ENCODE measurements around the gene LGALS3BP. TPM values are rescaled to one million over a fixed set of nuclear protein-coding genes. Genes with fewer than 3 reads are reported as not detected.

The LGALS3BP gene
- total and polyA plus RNA-seq, 2 of the 13 experiments (the other 11 are each of a cell fraction or from before 2014, with no cell fraction given), result 137 to 332 TPM

GRCh38 chr17:78947235-78948149 is 32.2 kb downstream of the LGALS3BP start (continued):
- TF ChIP-seq HNF4G (IDR thresholded peaks at IDR 0.05; ENCODE audit: borderline replicate concordance, low read depth, low read length) (no peak), HNF4G (CRISPR knock-in tag; IDR thresholded peaks at IDR 0.05; ENCODE audit: borderline replicate concordance, low read depth) (no peak), ZNF713 (CRISPR knock-in tag; IDR thresholded peaks at IDR 0.05) (no peak), ONECUT2 (CRISPR knock-in tag; IDR thresholded peaks at IDR 0.05) (no peak), HNRNPLL (IDR thresholded peaks at IDR 0.05; ENCODE audit: low read depth, low read length, poor library complexity, severe bottlenecking) (no peak), ADNP (CRISPR knock-in tag; IDR thresholded peaks at IDR 0.05) (no peak), ZNF12 (CRISPR knock-in tag; IDR thresholded peaks at IDR 0.05) (0 out of 2 replicates have a peak, but pooled peaks have one; percentile 9), ARID2 (CRISPR knock-in tag; IDR thresholded peaks at IDR 0.05; ENCODE audit: borderline replicate concordance) (no peak), TEAD2 (CRISPR knock-in tag; IDR thresholded peaks at IDR 0.05) (no peak), ESRRA (CRISPR knock-in tag; IDR thresholded peaks at IDR 0.05; ENCODE audit: low read depth) (no peak), ZNF30 (CRISPR knock-in tag; IDR thresholded peaks at IDR 0.05) (no peak), RNF2 (conservative IDR thresholded peaks at IDR 0.05; ENCODE audit: low read depth) (no peak), PRDM4 (CRISPR knock-in tag; IDR thresholded peaks at IDR 0.05; ENCODE audit: borderline replicate concordance) (no peak), PITX1 (CRISPR knock-in tag; IDR thresholded peaks at IDR 0.05) (no peak), ZNF709 (CRISPR knock-in tag; IDR thresholded peaks at IDR 0.05) (no peak), ZNF773 (CRISPR knock-in tag; IDR thresholded peaks at IDR 0.05; ENCODE audit: borderline replicate concordance) (no peak), RXRB (CRISPR knock-in tag; IDR thresholded peaks at IDR 0.05; ENCODE audit: borderline replicate concordance) (peak; percentile 84), RBM22 (optimal IDR thresholded peaks at IDR 0.05; ENCODE audit: low read length) (no peak), SATB2 (CRISPR knock-in tag; IDR thresholded peaks at IDR 0.05) (no peak), ZNF644 (CRISPR knock-in tag; IDR thresholded peaks at IDR 0.05; ENCODE audit: low read depth) (no peak)
- TF ChIP-seq, protein P1, sequence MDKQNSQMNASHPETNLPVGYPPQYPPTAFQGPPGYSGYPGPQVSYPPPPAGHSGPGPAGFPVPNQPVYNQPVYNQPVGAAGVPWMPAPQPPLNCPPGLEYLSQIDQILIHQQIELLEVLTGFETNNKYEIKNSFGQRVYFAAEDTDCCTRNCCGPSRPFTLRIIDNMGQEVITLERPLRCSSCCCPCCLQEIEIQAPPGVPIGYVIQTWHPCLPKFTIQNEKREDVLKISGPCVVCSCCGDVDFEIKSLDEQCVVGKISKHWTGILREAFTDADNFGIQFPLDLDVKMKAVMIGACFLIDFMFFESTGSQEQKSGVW (CRISPR knock-in tag; IDR thresholded peaks at IDR 0.05; ENCODE audit: borderline replicate concordance), result no peak
- TF ChIP-seq, protein P2, sequence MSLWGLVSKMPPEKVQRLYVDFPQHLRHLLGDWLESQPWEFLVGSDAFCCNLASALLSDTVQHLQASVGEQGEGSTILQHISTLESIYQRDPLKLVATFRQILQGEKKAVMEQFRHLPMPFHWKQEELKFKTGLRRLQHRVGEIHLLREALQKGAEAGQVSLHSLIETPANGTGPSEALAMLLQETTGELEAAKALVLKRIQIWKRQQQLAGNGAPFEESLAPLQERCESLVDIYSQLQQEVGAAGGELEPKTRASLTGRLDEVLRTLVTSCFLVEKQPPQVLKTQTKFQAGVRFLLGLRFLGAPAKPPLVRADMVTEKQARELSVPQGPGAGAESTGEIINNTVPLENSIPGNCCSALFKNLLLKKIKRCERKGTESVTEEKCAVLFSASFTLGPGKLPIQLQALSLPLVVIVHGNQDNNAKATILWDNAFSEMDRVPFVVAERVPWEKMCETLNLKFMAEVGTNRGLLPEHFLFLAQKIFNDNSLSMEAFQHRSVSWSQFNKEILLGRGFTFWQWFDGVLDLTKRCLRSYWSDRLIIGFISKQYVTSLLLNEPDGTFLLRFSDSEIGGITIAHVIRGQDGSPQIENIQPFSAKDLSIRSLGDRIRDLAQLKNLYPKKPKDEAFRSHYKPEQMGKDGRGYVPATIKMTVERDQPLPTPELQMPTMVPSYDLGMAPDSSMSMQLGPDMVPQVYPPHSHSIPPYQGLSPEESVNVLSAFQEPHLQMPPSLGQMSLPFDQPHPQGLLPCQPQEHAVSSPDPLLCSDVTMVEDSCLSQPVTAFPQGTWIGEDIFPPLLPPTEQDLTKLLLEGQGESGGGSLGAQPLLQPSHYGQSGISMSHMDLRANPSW (CRISPR knock-in tag; IDR thresholded peaks at IDR 0.05; ENCODE audit: borderline replicate concordance), result no peak

Measured in HepG2 (cell line).